ENCODE results near the gene ZNF8.

- TF ChIP-seq CTCF (conservative IDR thresholded peaks at IDR 0.05; ENCODE audit: low read depth, low read length) (no peak), POLR2A (IDR thresholded peaks at IDR 0.05; ENCODE audit: low read depth, low read length) (peak; percentile 94), CHD1 (IDR thresholded peaks at IDR 0.05; ENCODE audit: low read depth, low read length) (no peak), CEBPB (IDR thresholded peaks at IDR 0.05; ENCODE audit: low read depth, low read length) (no peak), SMC3 (IDR thresholded peaks at IDR 0.05; ENCODE audit: low read depth, low read length) (no peak), MAZ (IDR thresholded peaks at IDR 0.05; ENCODE audit: borderline replicate concordance, low read depth, low read length) (no peak; the same call in 1 of the 2 replicates), FOS (IDR thresholded peaks at IDR 0.05; ENCODE audit: low read depth, low read length) (no peak), MAFK (IDR thresholded peaks at IDR 0.05; ENCODE audit: low read depth, low read length) (no peak), RFX5 (IDR thresholded peaks at IDR 0.05; ENCODE audit: low read depth, low read length) (no peak), MXI1 (IDR thresholded peaks at IDR 0.05; ENCODE audit: borderline replicate concordance, low read depth, low read length) (peak; percentile 19; the same call in 1 of the 2 replicates)
Observed at GRCh38 chr19:58305065-58305931, 26.5 kb downstream of the ZNF8 start, which contains the start of gene ERVK3-1.
